Measurements from ENCODE around the gene PPP1R17.

The PPP1R17 gene

DNA sequence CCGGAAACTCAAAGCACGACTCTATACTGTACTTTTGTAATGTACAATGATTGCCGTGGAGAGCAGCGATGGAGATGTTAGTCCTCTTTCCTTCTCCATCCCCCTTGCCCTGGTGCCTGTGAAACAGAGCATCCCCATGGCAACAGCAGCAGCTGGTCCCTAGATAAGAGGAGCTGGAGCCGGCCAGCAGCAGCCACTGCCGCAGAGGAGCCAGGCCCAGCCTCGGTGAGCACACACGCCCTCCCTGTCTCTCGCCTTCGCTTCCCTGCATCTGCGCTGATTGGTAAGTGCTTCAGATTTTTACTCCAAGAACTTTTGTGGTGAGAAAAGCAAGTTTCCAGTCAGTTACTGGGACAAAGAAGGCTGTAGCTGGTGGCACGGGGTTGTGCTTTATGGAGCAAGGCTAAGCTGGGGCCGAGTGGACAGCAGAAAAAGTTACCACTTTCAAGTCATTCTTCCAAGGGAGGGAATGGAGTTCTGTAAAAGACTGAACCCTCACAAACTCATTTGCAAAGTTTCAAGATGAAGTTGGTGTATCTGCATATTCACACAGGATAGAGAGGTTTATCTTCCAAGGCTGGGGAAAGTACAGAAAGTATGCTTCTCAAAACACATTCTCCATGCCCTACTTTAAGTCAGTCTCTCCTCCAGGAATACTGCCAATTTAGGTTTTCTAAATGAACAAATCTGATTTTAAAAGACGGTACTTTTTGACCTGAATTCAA, at the start of gene PPP1R17:
TSS of gene PPP1R17 (plus strand) at position 192 of the 725 bp plus-strand sequence. CDS start 5,227 bp downstream, outside the sequence.
- no peak for DNase-seq

DNA sequence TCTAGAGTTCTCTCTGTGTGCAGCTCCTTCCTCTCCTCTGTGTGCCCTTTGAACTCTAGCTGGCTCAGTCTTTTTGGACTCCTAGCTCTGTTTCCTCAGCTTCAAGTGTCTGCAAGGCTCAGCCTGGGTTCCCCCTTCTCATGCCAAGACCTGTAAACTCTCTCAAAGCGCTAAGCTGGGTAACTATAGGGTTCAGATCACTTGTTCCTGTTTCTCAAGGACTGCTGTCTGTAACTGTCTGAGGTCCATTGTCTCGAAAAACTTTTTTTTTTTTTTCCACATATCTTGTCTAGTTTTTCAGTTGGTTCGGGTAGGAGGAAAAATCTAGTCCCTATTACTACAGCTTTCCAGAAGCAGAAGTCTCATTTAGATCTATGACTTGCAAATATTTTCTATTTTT, 46.6 kb upstream of the PPP1R17 start:
- no peak for DNase-seq

DNA sequence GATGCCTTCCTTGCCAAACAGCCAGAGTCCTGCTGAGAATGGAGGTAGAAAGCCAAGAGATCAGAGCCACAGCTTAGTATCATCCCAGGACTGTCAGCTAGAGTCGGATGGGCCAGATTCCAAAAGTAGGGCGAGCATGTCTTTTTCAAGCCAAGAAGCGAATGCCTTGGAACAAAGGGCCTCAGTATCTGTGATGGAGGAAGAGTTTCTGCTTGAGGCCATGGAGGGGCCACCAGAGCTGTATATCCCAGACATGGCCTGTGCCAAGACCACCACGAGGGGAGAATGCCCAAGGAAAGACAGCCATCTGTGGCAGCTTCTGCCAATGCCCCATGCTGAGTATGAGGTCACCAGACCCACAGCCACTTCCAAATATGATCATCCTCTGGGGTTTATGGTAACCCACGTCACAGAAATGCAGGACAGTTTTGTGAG, 44.3 kb upstream of the PPP1R17 start:
- DNase-seq: no peak

DNA sequence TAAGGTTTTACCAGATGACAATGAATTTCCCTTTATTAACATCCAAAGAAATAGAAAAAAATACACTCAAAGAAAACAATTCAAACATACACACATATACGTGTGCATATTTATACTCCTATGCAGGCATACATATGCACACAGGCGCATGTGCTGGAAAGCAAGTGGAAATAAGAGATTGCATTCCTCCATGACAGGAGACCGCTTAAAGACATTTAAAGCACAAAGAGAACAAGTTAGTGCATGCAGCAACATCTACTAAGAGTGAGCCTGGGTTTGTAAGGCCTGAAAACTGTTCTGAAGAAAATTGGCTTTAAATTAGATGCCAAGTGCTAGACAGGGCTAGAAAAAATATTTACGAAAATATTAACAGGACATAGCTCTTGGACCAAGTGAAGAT, 40.1 kb upstream of the PPP1R17 start:
- no peak for DNase-seq

DNA sequence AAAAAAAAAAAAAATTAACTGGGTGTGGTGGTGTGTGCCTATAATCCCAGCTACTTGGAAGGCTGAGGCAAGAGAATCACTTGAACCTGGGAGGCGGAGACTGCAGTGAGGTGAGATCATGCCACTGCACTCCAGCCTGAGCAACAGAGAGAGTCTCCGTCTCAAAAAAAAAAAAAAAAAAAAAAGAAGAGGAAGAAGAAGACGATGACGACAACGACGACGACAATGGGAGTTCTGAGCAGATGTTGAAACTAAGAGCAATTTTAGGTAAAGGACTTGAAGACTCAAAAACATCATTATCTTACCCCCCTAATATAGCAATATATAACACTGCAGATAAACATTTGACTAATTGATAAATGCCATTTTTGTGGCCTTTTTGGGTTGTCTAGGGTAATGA, 39.5 kb upstream of the PPP1R17 start:
- DNase-seq: no peak

DNA sequence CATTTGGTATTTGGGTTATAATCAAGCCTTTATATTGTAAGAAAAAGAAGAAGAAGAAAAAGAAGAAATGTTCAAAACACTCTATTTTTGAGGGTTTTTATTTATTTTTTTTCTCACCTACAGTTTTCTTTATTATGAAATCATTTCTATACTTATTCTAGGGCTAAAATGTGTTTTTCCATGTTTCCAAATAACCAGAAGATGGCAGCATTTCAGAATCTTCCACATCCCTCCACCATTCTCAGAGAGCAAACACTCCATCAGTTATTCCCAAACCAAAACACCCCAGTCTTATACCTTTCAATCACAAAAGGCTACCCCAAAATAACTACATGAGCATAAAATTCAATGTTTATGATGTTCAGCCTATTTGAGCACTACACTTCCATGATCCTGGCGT, 38.7 kb upstream of the PPP1R17 start:
- DNase-seq: no peak

DNA sequence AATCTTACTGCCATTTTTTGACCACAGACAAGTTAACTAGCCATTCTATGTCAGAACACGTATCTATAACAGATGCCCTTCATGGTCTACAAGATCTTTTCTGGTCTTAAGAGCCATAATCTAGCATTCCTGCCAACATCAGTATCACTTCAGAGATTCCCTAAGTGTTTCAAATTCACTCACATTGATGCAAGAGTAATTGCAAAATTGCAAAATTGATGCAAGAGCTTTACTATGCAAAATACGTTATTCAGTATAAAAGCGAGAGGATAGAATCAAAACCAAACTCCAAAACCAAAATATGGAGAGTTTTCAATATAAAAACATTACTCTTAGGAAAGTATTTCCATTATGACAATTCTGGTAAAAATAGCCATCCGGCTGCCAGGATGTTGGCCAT, 38.1 kb upstream of the PPP1R17 start:
- no peak for DNase-seq

DNA sequence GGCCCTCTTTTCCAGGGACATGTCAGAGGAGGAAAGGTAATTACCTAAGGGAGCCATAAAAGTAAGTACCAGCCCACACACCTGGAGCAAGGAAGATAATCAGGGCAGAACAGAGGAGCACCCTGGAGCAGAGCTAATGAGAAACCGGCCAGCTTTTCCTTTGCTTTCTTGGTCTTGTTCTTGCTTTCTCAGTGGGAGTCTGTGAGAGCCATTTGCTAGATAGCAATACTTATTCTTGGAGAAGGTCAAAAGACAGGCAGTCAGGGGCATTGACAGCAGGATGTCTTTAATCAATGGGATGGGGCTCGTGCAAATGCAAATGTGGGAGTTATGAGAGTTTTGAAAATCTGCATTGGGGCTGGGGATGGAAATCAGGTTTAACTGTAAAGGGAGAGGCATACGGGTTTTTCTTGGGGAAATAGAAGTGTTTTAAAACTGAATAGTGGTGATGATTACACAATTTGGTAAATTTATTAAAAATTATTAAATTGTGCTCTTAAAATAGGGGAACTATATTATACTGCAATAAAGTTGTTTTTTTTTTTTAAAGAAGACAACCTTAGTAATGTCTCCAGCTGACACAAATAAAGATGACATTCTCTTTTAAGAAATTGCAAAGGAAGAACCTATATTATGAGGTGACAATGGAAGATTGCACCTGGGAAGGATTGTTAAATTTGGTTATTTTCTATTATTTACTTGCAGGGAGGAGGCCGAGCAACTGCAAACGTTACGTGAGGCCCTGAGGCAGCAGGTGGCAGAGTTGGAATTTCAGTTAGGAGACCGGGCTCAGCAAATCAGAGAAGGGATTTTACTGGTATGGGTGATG, 35.6 kb upstream of the PPP1R17 start:
- no peak for DNase-seq

DNA sequence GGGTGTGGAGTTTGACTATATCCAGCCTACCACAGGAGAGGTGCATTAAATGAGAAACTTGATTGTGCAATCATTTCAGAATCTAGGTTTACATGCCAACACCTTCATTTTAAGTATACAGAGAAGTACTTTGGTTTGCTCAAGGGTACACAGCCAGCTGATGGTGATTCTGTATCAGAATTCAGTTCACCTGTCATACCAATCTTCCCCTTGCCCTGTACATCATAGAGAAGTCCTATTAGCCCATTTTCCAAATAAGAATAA, 35.0 kb upstream of the PPP1R17 start:
- no peak for DNase-seq

DNA sequence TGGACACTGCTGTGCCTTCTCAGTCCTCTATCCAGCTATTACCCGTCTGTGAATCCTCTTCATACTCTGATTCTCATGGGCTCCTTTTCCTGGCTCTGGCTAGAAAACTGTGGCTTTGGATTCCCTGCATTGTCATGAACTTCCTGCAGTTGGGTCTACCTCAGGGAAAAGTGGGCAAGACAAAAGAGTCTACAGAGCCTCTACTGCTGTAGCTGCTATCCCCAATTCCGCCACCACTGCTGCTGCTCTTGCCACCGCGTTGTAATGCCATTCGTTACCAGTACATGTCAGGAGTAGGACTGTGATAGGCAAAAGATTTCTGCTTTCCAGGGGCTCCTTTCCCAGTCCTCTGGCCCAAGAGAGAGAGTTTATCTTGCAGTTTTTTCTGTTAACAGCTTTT, 23.9 kb upstream of the PPP1R17 start:
- DNase-seq: no peak

DNA sequence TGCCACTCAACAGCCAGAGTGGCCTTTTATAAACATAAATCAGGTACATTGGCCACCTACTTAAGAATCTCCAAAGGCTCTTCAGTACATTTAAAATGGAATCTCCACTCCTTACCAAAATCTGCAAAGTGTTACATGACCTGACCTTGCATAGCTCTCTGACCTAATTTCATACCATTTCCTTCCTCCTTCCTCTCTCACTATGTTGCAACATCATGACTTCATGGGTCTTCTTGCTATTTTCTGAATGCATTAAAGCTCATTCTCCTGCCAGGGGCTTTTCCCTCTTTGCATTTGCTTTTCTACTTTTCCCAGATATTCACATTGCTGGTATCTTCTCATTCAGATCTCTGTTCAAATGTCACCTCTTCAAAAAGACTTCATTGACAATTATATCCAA, 22.1 kb upstream of the PPP1R17 start:
- no peak for DNase-seq

DNA sequence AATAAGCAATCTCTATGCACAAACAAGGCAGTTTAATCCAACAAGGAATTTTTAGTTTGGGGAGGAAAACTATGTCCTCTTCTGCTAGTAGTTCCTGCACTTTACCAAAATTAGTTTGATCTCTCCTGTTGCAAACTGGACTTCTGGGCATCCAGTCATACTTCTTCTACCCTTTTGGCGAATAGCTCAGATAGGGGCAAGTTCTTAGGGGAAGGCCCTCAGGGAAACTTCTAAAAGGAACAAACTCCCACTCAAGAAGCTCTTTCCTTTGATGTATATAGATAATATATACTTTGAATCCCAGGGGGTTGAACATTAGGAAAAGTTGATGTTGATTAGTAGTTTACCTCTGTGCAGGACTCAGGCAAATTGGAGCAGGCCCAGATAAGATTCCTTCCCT, 21.5 kb upstream of the PPP1R17 start:
- no peak for DNase-seq

DNA sequence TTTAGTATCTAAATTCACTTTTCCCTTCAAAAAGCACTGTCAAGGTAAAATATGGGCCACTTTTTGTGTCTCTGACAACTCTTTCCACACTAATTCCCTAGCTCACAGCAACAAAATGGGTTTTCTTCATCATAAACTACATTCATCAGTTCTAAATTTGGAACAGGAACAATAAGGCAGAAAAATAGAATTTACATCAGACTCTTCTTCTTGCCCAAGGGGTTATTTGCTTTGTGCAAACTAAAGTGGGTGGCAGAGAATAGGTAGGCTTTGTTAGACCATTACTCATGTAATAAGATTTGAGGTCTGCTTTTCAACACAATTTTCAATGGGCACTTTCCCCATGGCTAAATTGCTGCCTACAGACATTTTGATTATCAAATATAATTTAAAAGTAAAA, 17.6 kb upstream of the PPP1R17 start:
- DNase-seq: no peak

DNA sequence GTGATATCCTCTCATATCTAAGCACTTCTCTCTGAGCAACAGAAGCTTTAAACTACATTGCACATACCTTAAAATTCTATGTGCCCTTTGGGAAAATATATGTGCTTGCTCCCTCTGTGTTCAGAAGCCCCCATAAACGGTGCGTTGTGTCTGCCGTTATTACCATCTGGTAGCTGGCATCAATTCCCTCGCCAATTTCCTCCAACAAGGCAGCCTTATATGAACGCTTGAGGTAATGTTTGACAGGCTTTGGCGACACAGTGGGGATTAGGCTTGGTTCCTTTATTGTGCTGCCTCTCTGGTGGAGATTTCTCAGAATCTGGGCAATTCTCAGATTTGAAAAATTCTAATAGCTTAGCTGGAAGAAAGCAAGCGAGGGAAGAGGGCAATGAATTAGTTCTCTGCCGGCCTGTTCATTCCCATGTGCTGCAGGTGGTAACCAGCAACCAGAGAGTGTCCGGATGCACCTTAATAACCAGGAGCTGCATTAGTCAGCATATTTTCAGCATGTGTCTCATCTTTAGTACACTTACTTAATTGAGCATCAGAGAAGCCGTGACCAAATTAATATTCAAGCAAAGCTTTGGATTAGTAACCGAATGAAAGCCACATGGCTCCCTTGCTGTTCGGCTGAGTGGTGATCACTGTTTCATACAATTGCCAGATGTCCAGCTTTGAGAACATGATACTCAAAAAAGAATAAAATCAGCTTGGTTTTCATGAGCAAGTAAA, 7.3 kb upstream of the PPP1R17 start:
- no peak for DNase-seq

DNA sequence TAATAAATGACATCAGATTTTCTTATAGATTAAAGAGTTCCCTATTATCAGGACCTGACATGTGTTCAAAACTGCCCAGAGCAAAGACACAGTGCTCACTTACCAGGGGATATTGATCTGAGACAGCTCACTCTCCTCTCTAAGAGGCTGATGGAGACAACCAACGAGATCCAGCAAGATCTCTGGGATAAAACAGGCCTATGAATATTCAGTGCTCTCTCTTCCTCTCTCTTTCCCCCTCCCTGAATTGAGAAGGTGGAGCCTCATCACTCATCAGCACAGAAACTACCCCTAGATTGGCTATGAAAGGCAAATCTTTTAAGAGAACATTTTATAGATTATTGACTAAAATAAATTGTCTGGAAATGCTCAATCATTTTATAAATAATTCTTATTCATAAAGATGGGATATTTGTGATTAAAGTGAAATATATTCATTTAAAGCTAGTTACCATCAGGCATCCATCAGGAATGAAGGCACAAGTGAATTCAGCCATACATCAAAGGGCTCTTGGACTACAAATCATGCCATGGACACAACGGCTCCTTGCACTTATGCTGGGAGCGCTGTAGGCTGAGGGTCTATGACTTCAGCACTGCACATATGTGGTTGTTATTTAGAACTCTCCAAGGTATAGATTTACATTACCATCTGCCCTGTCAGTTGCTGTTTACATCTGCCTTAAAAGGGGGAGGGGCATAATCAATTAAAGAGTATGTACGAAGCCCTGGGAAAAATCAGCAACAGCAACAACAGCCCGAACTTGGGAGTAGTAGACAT, 3.4 kb upstream of the PPP1R17 start:
- DNase-seq: no peak

DNA sequence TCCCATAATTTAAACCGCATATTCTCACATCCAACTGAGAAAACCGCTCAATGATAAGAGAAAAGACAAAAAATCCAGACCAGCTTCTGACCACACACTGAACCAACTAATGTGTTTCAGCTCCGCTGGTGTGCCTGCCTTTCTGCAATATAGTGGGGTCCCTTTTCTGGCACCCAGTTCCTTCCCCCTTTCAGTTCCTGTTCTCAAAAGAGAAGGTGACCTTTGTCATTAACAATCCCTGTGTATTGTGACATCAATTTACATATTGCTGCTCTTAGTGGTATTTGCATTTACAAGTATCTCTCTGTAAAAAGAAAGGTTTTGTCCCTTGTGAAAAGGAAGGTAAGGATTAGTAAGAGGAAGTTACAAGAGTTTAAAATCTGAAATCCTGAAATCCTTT, 1.4 kb downstream of the PPP1R17 start:
- DNase-seq: no peak

DNA sequence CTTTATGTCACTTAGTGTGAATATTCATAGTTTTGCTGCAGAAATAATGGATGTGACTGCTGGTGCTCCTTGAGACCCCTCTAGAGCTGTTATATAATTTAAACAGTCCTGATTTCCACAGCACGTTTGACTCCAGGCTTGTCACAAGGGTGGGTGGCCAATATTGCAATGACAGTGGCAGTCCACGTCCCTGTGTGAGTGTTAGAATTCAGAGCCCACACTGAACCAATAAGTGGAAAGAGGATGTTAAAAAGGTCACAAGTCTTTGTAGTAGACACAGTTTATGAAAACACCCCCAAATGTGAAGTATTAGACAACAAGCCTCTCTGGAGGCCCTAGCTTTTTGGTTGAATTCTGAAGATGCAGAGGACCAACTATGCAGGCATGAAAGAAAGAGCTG, 2.0 kb downstream of the PPP1R17 start:
- DNase-seq: no peak

DNA sequence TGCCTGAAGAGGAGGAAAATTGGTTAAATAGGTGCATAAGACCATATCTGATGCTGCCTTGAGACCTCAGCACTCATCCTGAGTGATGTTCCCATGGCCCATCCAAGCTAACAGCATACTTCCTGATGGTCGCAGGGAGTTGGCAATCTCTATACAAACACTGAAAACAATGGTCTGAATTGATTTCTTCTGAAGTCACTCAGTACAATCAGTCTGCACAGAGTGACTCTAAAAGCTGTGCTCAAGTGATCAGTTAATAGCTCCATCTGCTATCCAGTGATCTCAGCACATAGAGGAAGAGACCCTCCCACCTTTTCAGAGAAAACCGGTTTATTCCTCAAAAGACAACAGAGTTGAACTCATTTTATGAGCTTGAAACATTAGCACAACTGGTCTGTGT, 3.9 kb downstream of the PPP1R17 start:
- DNase-seq: no peak

DNA sequence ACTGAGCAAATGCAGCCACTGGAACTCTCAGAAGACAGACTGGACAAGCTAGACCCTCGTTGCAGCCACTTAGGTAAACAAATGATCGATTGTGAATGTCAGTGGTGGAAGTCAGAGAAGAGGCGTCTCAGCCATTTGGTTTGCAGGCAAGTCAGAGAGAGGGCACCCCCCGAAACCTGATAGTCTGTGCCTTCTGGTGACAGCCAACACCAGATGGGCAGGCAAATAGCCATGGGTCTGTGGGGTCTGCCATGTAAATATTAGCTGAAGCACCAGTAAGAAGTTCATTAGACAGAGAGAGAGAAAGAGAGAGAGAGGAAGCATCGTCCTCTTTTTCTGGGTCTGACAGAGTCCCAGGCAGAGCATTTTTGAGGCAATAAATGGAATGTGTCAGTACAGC, 5.4 kb downstream of the PPP1R17 start:
- DNase-seq: no peak

DNA sequence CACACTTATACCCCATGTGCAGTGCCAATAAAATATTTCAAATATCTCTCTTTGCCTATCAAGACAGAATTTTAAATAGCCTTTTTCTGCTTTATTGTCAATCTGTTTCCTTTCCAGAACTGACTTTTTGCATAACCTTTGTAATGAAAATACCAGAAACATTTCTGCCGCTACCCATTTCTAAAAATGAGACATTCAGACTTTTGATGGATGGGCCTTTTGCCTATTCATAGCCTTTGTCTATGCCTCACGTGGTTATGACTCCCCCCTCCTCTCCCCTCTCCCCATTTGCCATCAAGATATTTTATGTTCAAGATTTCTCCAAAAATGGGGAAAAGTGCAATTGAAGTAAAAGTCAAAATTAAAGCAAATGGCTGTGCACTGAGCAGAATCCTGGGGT, 5.9 kb downstream of the PPP1R17 start:
- no peak for DNase-seq

DNA sequence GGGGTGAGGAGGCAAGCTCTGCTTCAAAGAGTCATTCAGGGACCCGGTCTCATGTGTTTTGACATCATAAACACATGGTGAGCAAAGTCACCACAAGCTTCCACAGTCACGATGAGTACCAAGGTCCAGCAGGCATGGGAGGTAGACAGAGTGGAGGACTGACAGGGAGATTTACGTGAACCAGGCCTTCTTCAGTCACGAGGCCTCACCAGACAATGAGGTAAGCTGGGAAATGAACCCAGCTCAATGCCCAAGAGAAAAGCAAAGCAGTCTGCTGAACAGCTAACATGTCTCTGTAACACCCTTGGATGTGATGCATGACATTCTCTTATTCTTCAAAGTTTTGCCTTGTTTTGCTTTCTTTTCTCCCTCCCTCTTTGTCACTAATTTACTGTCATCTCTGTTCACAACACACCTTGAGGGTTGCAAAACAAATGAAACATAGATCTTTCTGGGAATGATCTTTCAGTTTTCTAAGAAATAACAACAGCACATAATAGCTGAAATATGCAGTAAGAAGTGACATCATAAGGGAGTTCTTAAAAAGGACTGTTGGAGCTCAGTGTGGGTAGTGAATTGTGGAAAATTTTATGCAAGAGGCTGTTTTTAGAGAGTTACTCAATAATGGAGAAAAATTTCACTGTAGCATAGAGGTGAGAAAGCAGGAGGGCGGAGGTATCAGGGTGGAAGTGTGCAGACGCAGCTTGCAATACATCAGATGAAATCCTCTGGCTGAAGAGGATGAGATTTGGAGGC, 9.0 kb downstream of the PPP1R17 start:
- no peak for DNase-seq

DNA sequence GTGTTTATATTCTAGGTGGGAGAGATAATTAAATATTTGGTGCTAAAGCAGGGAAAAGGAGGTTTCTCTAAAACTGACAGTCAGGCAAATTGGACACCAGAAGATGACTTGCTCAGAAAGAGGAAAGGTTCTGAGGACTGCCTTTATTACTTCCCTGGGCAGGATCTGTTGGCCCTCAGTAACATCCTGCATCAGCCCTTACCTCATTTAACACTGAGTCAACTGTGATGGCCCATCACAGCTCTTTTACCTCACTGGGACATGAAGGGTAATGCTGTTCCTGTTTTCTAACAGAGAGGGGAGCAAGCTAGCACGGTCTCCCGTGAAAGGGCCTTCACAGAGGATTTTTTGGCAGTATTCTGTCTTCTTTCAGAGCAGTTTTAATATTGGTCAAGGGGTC, 12.0 kb downstream of the PPP1R17 start:
- DNase-seq: no peak

DNA sequence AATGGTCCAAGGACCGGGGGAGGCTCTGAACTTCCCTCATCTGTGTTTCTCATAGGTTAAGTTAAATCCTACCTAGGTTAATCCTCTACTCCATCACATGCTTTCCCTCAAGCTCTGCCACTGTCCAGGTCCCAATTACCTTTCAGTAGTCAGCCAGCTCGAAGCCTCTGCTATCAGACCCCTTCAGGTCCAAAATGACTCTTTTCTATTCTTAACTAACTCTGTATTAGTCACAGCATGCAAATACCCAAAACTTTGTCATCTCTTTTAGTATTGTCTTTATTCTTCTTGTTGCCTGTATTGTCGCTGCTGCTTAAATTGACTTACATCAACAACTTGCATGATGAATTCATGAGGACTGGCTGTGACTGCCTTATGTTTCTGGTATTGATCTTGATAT, 15.3 kb downstream of the PPP1R17 start:
- no peak for DNase-seq

All from stimulated activated CD4-positive, alpha-beta T cell treated with anti-CD3 and anti-CD28 coated beads, Interleukin-4, amount 100 ng/mL, for 1 hour (primary cell).